HFFc6 (cell line): ENCODE measurements around the gene SLC35F5. TPM values are rescaled to one million over a fixed set of nuclear protein-coding genes. Genes with fewer than 3 reads are reported as not detected.

Experiments
- DNase-seq: peaks from one replicate; pipeline ENCODE4 v3.0.0-alpha.2; 2018
- H3K27ac Mint-ChIP-seq: 2 replicates; pipeline ENCODE4 v1.8.0; 2020; ENCODE audit warnings: mild to moderate bottlenecking, mixed read lengths
- H3K27me3 Mint-ChIP-seq: 2 replicates; pipeline ENCODE4 v1.8.0; 2021; ENCODE audit warnings: mild to moderate bottlenecking, moderate library complexity, mixed read lengths; ENCODE audit not compliant: insufficient read depth
- H3K36me3 Mint-ChIP-seq: 2 replicates; pipeline ENCODE4 v1.8.0; 2021; ENCODE audit warnings: low read depth, mixed read lengths
- H3K4me1 Mint-ChIP-seq: 2 replicates; pipeline ENCODE4 v1.8.0; 2020; ENCODE audit warnings: low read depth, mixed read lengths
- H3K4me3 Mint-ChIP-seq: 2 replicates; pipeline ENCODE4 v1.8.0; 2020; ENCODE audit warnings: mild to moderate bottlenecking, moderate library complexity, mixed read lengths
- H3K9me3 Mint-ChIP-seq: 2 replicates; pipeline ENCODE4 v1.8.0; 2020; ENCODE audit warnings: mild to moderate bottlenecking, mixed read lengths
- total RNA-seq, 6 experiments: library from RNA; stranded (reverse); fragmentation: NEBNext Ultra II Directional; extraction: Animal tissue kit (Norgen Biotek cat#: 25700); gene quantifications; 2 replicates in 1 of 6; 3 replicates in 5 of 6; pipeline ENCODE4 v1.2.3, GENCODE V29; 2021
- TF ChIP-seq, protein P1 (sequence below): fragments of 200-600 bp; sonication (generic); IDR thresholded peaks from 2 replicates; pipeline ENCODE4 v1.5.0; 2021; ENCODE audit warnings: antibody characterized with exemption, mild to moderate bottlenecking

Gene SLC35F5
- total RNA-seq, 6 experiments from 2014 or later, result 104 to 151 (median 119) TPM

DNA sequence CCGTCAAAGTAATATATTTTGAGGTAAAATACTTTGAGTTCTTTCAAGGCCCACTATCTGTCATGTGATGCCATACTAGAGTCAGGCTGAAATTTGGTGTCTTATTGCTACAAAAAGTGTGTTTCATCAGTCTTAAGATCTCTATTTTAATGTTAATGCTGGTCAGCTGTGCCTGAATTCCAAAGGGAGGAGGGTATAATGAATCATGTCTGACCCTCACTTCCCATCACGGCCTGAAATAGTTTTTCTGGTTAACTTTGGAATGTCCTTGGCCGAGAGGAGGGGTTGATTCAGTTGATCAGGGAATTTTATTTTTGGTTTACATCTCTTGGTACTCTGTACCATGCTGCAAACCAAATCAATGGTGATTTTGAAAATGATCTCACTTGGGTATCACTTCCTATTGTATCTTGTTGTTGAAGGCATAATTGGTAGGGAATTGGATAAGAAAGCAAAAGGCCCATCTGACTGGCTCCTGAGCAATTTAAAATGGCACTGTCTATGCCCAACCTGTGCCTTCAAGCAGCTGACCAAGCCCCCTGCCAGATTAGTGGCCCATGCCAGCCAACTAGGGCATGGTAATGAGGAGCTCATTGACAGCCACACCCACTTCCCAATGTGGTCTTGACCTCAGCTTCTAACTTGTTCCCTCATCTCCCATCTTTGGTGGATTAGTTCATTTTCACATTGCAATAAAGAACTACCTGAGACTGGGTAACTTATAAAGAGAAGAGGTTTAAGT, 6.1 kb upstream of the SLC35F5 start:
- peak overlapping the region; percentile 22; the same call in 1 of the 2 replicates for H3K4me3 Mint-ChIP-seq
- H3K27me3 Mint-ChIP-seq, result no peaks in the 10 kb centered on the region; the same call in 1 of the 2 replicates
- peaks cover 49% of the 10 kb centered on the region for H3K4me1 Mint-ChIP-seq

DNA sequence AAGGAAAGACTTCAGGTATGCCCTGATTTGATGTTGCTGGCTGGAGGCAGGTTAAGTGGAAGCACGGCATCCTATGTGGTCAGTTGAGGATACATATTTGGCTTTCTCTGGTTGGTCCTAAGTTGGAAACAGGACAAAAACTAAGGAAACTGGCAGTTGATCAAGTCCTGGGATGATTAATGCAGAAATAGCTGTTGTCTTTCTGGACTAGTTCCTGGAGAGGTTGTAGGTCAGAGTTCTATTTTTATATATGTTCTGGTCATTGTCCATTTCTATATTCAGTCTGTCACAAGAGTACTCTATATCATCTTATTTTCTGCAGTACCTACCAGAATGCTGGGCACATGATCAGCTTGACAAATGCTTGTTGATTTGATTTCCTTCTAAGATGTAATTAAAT, 4.0 kb upstream of the SLC35F5 start:
- peaks cover 17% of the 10 kb centered on the region for H3K36me3 Mint-ChIP-seq
- H3K4me1 Mint-ChIP-seq, result peaks cover 57% of the 10 kb centered on the region
- DNase-seq, result peak; percentile 85
- peak overlapping the region; percentile 6; the same call in 1 of the 2 replicates for H3K4me3 Mint-ChIP-seq
- peak overlapping the region; percentile 69 for H3K27ac Mint-ChIP-seq
- TF ChIP-seq, protein P1, sequence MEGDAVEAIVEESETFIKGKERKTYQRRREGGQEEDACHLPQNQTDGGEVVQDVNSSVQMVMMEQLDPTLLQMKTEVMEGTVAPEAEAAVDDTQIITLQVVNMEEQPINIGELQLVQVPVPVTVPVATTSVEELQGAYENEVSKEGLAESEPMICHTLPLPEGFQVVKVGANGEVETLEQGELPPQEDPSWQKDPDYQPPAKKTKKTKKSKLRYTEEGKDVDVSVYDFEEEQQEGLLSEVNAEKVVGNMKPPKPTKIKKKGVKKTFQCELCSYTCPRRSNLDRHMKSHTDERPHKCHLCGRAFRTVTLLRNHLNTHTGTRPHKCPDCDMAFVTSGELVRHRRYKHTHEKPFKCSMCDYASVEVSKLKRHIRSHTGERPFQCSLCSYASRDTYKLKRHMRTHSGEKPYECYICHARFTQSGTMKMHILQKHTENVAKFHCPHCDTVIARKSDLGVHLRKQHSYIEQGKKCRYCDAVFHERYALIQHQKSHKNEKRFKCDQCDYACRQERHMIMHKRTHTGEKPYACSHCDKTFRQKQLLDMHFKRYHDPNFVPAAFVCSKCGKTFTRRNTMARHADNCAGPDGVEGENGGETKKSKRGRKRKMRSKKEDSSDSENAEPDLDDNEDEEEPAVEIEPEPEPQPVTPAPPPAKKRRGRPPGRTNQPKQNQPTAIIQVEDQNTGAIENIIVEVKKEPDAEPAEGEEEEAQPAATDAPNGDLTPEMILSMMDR, result no peak
- no peaks in the 10 kb centered on the region; the same call in 1 of the 2 replicates for H3K27me3 Mint-ChIP-seq
- peaks cover 5% of the 10 kb centered on the region for H3K9me3 Mint-ChIP-seq

More for the DNA sequence above, 6.1 kb upstream of the SLC35F5 start:
- peaks cover 18% of the 10 kb centered on the region for H3K36me3 Mint-ChIP-seq
- H3K9me3 Mint-ChIP-seq, result peaks cover 8% of the 10 kb centered on the region
- H3K27ac Mint-ChIP-seq, result peak overlapping the region; percentile 72
- DNase-seq, result peak; percentile 86
- TF ChIP-seq, protein P1, result no peak

DNA sequence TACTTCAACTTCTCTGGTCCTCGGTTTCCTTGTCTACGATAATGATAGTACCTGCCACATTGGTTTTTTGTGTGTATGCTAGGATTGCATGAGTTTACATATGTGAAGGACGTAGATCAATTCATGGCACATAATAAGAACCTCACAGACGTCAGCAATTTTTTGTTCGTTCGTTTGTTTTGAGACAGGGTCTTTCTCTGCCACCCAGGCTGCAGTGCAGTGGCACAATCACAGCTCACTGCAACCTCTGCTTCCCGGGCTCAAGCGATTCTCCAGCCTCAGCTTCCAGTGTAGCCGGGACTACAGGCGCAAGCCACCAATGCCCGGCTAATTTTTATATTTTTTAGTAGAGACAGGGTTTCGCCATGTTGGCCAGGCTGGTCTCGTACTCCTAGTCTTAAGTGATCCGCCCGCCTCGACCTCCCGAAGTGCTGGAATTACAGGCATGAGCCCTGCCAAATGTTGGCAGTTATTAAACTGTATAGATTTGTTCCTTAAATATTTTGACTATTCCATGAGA, 756 bp upstream of the SLC35F5 start:
- TF ChIP-seq, protein P1, result no peak
- Mint-ChIP-seq H3K27me3 (no peaks in the 10 kb centered on the region; the same call in 1 of the 2 replicates), H3K9me3 (no peaks in the 10 kb centered on the region), H3K4me1 (peaks cover 59% of the 10 kb centered on the region), H3K36me3 (peaks cover 23% of the 10 kb centered on the region), H3K27ac (peak overlapping the region; percentile 98), H3K4me3 (peak overlapping the region; percentile 93)
- DNase-seq, result no peak

DNA sequence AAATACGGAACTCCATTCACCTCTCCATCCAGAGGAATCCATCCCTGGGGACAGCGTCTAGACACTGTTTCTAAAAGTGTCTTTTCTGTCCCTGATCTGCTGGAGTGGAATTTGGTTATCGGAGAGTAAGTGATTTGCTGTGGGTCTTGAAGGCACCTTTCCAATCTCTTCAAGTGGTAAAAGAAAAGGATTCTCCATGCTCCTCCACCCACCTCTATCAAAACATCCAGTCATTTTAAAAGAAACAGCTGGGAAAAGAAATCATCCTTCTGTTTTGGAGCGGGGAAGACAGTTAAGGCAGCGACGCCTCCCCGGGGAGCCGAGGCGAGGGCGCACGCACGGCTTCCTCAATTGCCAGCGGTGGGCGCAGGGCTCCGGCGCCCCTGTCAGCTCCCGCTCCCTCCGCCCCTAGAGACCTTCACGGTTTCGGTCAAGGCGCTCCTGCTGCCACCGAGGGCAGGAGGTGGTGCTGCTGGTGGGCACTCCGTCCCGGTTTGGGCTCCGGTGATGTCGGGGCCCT, 547 bp downstream of the SLC35F5 start:
- no peak for DNase-seq
- Mint-ChIP-seq H3K36me3 (peaks cover 28% of the 10 kb centered on the region), H3K9me3 (no peaks in the 10 kb centered on the region), H3K4me3 (peak overlapping the region; percentile 93), H3K27me3 (no peaks in the 10 kb centered on the region; the same call in 1 of the 2 replicates), H3K27ac (peak overlapping the region; percentile 98), H3K4me1 (peaks cover 49% of the 10 kb centered on the region)
- TF ChIP-seq, protein P1, result no peak

DNA sequence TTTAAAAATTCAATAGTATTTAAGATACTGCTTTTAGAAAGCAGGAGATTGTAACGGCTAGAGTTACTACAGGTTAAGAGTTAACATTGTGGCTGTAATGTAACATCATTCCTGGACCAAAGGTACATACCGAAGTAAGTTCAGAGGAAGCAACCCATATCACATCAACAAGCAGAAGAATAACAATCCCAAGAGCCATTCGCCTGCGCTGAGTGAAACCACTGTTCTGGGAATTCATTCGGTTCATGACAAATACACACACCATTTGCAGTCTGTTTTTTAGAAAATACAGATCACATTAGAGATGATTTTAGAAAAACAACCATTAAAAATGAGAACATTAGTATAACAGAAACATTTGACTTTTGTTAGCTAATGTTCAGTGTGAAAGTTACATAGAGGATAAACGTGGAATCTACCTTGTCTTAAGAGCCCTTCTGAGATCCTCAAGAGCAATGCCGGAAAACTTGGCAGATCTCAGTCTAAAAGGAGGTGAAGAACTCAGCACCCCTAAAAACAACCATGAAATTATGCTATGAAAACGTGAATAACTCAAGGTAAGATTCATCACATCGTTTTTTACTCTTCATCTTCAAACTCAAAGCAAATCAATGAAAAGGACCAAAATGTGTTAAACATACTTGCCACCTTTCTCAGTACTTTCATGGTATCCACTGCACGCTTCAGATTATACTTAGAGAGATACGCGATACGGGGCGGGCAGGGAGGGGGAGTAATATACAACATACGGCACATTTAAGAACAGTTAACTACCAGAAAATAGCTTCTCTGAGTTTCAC, 1.2 kb downstream of the SLC35F5 start:
- peak overlapping the region; percentile 93 for H3K4me3 Mint-ChIP-seq
- H3K27me3 Mint-ChIP-seq, result no peaks in the 10 kb centered on the region; the same call in 1 of the 2 replicates
- DNase-seq, result no peak
- TF ChIP-seq, protein P1, result no peak
- H3K9me3 Mint-ChIP-seq, result no peaks in the 10 kb centered on the region
- peaks cover 49% of the 10 kb centered on the region for H3K4me1 Mint-ChIP-seq
- H3K27ac Mint-ChIP-seq, result peak overlapping the region; percentile 98
- H3K36me3 Mint-ChIP-seq, result peaks cover 34% of the 10 kb centered on the region
